A673 (cell line): Measurements from ENCODE around the gene VRK2.
A peak's percentile ranks its signal among the peaks of the same experiment; 100 is the strongest.

Experiments
- EZH2 ChIP-seq: fragments of 200-600 bp; sonication (generic); IDR thresholded peaks from 2 replicates; pipeline ENCODE4 v1.6.1; 2017; ENCODE audit warnings: borderline replicate concordance, low read depth, mild to moderate bottlenecking, mixed read lengths, antibody characterized with exemption, low read length; ENCODE audit not compliant: poor library complexity, severe bottlenecking
- TF ChIP-seq, protein P1 (sequence below): fragments of 300-800, 200-600 bp; sonication (generic); conservative IDR thresholded peaks from 2 replicates; pipeline ENCODE4 v1.5.1; 2017; ENCODE audit warnings: low read depth, mild to moderate bottlenecking, antibody characterized with exemption, low read length, moderate library complexity, mixed read lengths

DNA sequence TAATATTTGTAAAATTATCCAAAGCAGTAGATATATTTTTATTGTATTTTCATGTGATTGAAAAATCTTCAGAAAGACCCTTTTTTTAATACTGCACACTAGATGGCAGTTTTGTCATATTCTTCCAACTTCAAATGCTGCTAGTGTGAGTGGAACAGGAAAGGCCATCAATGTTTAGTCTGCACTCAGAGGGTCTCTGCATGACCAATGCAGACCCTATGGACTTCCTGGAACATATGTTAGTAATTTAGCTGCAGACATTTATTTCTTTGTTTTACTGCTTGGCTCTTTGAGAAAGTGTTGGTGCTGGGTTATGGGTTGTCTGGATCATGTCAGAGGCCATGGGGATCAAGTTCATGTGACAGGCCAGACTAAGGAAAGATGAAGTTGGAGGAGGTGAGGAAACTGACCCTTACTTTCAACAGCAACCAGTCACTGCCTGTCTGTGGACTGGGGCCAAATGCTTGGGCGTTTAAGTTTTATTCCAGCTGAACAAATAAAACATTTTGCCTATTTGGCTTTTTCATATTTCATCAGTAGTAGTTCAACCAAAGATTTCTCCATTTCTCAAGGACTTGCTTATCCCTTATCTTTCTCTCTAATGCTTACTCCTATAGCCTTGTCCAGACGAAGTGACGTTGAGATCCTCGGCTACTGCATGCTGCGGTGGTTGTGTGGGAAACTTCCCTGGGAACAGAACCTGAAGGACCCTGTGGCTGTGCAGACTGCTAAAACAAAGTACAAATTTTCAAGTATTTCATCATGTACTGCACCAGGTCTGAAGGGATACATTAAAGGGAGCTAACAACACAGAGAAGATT, 84.8 kb downstream of the VRK2 start:
- TF ChIP-seq, protein P1, sequence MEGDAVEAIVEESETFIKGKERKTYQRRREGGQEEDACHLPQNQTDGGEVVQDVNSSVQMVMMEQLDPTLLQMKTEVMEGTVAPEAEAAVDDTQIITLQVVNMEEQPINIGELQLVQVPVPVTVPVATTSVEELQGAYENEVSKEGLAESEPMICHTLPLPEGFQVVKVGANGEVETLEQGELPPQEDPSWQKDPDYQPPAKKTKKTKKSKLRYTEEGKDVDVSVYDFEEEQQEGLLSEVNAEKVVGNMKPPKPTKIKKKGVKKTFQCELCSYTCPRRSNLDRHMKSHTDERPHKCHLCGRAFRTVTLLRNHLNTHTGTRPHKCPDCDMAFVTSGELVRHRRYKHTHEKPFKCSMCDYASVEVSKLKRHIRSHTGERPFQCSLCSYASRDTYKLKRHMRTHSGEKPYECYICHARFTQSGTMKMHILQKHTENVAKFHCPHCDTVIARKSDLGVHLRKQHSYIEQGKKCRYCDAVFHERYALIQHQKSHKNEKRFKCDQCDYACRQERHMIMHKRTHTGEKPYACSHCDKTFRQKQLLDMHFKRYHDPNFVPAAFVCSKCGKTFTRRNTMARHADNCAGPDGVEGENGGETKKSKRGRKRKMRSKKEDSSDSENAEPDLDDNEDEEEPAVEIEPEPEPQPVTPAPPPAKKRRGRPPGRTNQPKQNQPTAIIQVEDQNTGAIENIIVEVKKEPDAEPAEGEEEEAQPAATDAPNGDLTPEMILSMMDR, result peak; percentile 52
- TF ChIP-seq EZH2, result no peak
